H4 (cell line): ENCODE data around the gene PRKACB. TPM values are rescaled to one million over a fixed set of nuclear protein-coding genes. Genes with fewer than 3 reads are reported as not detected.
A peak's percentile ranks its signal among the peaks of the same experiment; 100 is the strongest.
"Not testable (repeated sequence)": the region's sequence is repeated elsewhere in the genome, so short reads cannot be mapped to it uniquely, and the experiment has no call there.

Experiments
- DNase-seq: peaks from one replicate; pipeline ENCODE4 v3.0.0-alpha.2; 2015; ENCODE audit warnings: low spot score
- total RNA-seq: library from RNA; depleted of rRNA; stranded (reverse); fragments of >200 nt; shearing (Covaris generic); gene quantifications from 2 replicates; pipeline ENCODE4 v1.2.3, GENCODE V29; 2014; rRNA removed

Gene PRKACB
- total RNA-seq, 1 experiment from 2014 or later: 25.0 TPM

DNA sequence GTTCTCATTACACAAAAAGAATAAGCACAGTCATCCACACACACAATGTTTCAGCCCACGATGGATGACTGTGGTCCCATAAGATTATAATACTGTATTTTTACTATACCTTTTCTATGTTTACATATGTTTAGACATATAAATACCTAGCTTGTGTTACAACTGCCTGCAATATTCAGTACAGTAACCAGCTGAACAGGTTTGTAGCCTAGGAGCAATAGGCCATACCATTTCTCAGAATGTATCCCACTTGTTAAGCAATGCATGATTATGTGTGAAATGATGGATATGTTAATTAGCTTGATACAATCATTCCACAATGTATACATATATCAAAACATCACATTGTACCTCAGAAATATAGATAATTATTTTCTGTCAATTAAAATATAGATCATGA, 124.3 kb downstream of the PRKACB start:
- no peak for DNase-seq

GRCh38 chr1:84269306-84269705, 125.2 kb downstream of the PRKACB start:
- DNase-seq: no peak

GRCh38 chr1:84271441-84272151, 127.5 kb downstream of the PRKACB start:
- DNase-seq: peak; percentile 42

DNA sequence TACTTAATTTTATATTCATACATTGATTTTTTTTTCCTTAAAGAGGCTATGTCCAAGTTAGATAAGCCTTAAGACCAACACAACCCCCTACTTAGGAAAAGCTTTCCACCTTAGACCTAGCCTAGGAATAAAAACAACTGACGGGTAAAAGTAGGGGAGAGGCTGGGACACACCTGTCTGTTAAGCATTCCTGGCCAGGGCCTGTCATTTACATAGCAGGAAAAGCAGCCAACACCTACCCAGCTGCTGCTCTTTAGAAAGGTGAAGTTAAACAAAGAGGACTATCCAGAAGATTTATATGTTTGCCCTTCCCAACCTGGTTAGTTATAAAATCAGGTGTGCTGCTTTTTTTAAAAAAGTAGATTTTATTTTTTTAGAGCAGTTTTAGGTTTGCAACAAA, 128.3 kb downstream of the PRKACB start:
- no peak for DNase-seq

GRCh38 chr1:84277343-84278059, 133.4 kb downstream of the PRKACB start:
- DNase-seq: no peak

GRCh38 chr1:84278905-84279304, 134.8 kb downstream of the PRKACB start:
- DNase-seq: no peak

- no peak for DNase-seq
Observed at GRCh38 chr1:84280912-84281311, 136.8 kb downstream of the PRKACB start.

DNA sequence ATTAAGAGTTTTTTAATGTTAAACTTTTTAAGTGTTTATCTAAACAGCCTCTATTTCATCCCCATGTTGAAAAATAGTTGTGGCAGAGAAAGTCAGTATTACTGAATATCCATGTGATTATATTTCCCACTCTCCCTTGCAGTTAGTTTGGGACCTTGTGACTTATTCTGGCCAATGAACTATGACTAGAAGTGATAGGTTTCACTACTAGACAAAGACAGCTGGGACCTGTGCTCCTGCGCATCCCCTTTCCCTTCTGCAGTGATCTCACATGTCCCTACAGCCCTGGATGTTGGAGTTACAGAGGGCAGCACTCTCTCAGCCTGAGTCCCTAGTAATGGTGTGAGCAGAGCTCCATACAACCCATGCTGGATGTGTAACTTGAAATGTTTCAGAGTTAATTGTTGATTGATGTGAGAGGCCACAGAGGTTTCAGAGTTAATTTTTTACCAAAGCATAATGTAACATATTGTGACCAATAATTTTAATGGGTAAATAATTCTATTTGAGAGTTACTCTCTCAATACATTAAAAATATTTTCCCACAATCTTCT, 138.8 kb downstream of the PRKACB start:
- no peak for DNase-seq

GRCh38 chr1:84283381-84283780, 139.3 kb downstream of the PRKACB start:
- no peak for DNase-seq

DNA sequence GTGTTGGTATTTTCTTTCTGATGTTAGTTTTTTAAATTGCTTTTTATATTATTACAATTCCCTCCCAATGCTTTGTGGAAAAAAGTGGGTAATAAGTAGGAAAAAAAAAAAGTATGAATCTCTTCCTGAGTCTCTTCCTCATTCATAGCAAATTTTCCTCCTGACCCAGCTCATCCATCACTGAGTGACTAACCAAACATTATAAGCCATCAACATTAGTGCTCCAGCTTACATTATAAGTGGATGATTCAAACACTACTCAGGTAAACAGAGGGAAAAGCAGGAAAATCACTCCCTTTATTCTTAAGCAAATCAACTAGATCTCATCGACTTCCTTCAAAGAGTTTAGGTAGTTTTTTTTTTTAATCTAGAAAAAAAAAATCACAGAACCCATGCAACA, 142.0 kb downstream of the PRKACB start:
- DNase-seq: no peak

GRCh38 chr1:84287389-84287788, 143.3 kb downstream of the PRKACB start:
- not testable (repeated sequence) for DNase-seq

Other genes with a start within 250 kb of the PRKACB start
- gene TTLL7, start 145.1 kb upstream of the PRKACB start, total RNA-seq: 5.9 and 9.0 TPM in 2 replicates
- gene SAMD13, start 157.4 kb downstream of the PRKACB start, total RNA-seq: 0.29 and 2.3 TPM in 2 replicates